K562 (cell line): ENCODE measurements around the gene MEST. TPM values are rescaled to one million over a fixed set of nuclear protein-coding genes. Genes with fewer than 3 reads are reported as not detected.

Experiments
- ATAC-seq: fragments of 200-7000 bp; cut with Tn5 transposase; 3 replicates; pipeline ENCODE4 v1.9.1; 2020; ENCODE audit warnings: moderate library complexity
- BruUV-seq: library from RNA; stranded (reverse); fragments of 400-500 nt; replicated peaks from 2 replicates; lab custom pipeline; 2021; lab: Mats Ljungman, UMichigan
- CTCF ChIA-PET: fragments of 300-600 bp; formaldehyde crosslinking; extraction: SDS; loops from one replicate; lab custom pipeline; 2021; ENCODE audit warnings: low intra/inter-chr PET ratio; lab: Yijun Ruan, JAX
- POLR2A ChIA-PET: fragments of 300-600, 350-650 bp; sonication (Branson Sonifier 250); formaldehyde crosslinking; extraction: SDS; loops from one replicate; lab custom pipeline; 2021; ENCODE audit warnings: antibody characterized with exemption, inconsistent platforms; lab: Yijun Ruan, JAX
- DNase-seq, 4 experiments: peaks; one replicate each; pipeline versions ENCODE4 v3.0.0 to v3.0.0-alpha.2; 2011 to 2018; ENCODE audit warnings: low spot score in 3 of 4, mixed read lengths in 3 of 4; ENCODE audit errors: extremely low read depth in 1 of 4
- FAIRE-seq: peaks from 2 replicates; lab custom pipeline; 2011; peaks lifted over from hg19 to GRCh38; lab: Jason Lieb, UNC
- H2AFZ ChIP-seq: 2 replicates; pipeline ENCODE4 v1.6.0; 2011; ENCODE audit warnings: low read depth, low read length, control low read depth, inconsistent platforms
- H3K27ac ChIP-seq: fragments of 200-600 bp; 3 replicates; pipeline ENCODE4 v1.8.0; 2011; ENCODE audit warnings: low read depth, mild to moderate bottlenecking, control low read depth, inconsistent platforms, low read length, moderate library complexity, mixed read lengths; ENCODE audit errors: extremely low read depth
- H3K27me3 ChIP-seq, 2 experiments: fragments of 300-600 bp in 1 of 2; 2 replicates in 1 of 2; 3 replicates in 1 of 2; pipeline versions ENCODE4 v1.6.0 to v1.8.0; 2011; ENCODE audit warnings: inconsistent platforms in 2 of 2, low read length in 2 of 2, mild to moderate bottlenecking in 1 of 2, mixed read lengths in 1 of 2, moderate library complexity in 1 of 2; ENCODE audit not compliant: control insufficient read depth in 2 of 2, insufficient read depth in 2 of 2
- H3K36me3 ChIP-seq: fragments of 300-600 bp; 3 replicates; pipeline ENCODE4 v1.8.0; 2011; ENCODE audit warnings: mild to moderate bottlenecking, low read length, inconsistent platforms; ENCODE audit not compliant: control insufficient read depth, insufficient read depth
- H3K4me1 ChIP-seq, 2 experiments: fragments of 200-600 bp in 1 of 2; replicated peaks in 1 of 2; 2 replicates in 1 of 2; 3 replicates in 1 of 2; pipeline versions ENCODE4 v1.5.1 to v1.8.0; 2011; ENCODE audit warnings: inconsistent platforms in 2 of 2, low read length in 2 of 2, mild to moderate bottlenecking in 1 of 2, mixed read lengths in 1 of 2, moderate library complexity in 1 of 2; ENCODE audit not compliant: control insufficient read depth in 2 of 2, insufficient read depth in 2 of 2
- H3K4me2 ChIP-seq: 2 replicates; pipeline ENCODE4 v1.6.1; 2011; ENCODE audit warnings: low read length, control low read depth, inconsistent platforms, mixed read lengths; ENCODE audit not compliant: insufficient read depth
- H3K4me3 ChIP-seq: fragments of 200-600 bp; sonication (generic), shearing (Covaris generic); 2 replicates; pipeline ENCODE4 v1.5.1; 2016; ENCODE audit warnings: control low read depth, inconsistent platforms
- H3K79me2 ChIP-seq: fragments of 200-600 bp; 3 replicates; pipeline ENCODE4 v1.8.0; 2011; ENCODE audit warnings: low read length, inconsistent platforms; ENCODE audit not compliant: control insufficient read depth, insufficient read depth
- H3K9ac ChIP-seq, 2 experiments: 2 replicates each; pipeline versions ENCODE4 v1.6.0 to v1.6.1; 2011; ENCODE audit warnings: low read depth in 2 of 2, low read length in 2 of 2, control low read depth in 1 of 2, inconsistent platforms in 1 of 2, mild to moderate bottlenecking in 1 of 2, mixed read lengths in 1 of 2; ENCODE audit not compliant: insufficient read depth in 1 of 2
- H3K9me1 ChIP-seq: one replicate; pipeline ENCODE4 v1.6.0; 2011; ENCODE audit warnings: inconsistent platforms, mild to moderate bottlenecking, low read length, moderate library complexity; ENCODE audit not compliant: control insufficient read depth, insufficient read depth
- H3K9me3 ChIP-seq: replicated peaks from 2 replicates; pipeline ENCODE4 v1.5.1; 2011; ENCODE audit warnings: low read depth, low read length, inconsistent platforms; ENCODE audit not compliant: control insufficient read depth, insufficient read depth
- H4K20me1 ChIP-seq: replicated peaks from 2 replicates; pipeline ENCODE4 v1.6.1; 2011; ENCODE audit warnings: low read length, inconsistent platforms, mixed read lengths; ENCODE audit not compliant: control insufficient read depth, insufficient read depth
- CTCF ChIP-seq, 3 experiments: IDR thresholded peaks in 2 of 3; conservative IDR thresholded peaks in 1 of 3; 2 replicates each; pipeline ENCODE4 v1.5.1; 2011 to 2012; ENCODE audit warnings: low read length in 3 of 3, mild to moderate bottlenecking in 3 of 3, control low read depth in 2 of 3, improper control_type of control experiment in 1 of 3, inconsistent platforms in 1 of 3, low read depth in 1 of 3, mixed read lengths in 1 of 3, moderate library complexity in 1 of 3; ENCODE audit not compliant: insufficient read depth in 2 of 3
- FOXJ2 ChIP-seq: fragments of 200-800 bp; sonication (Bioruptor generic); IDR thresholded peaks from 2 replicates; pipeline ENCODE4 v1.6.1; 2016; ENCODE audit warnings: missing genetic modification characterization, missing compliant biosample characterization
- POLR2B ChIP-seq: fragments of 450-650 bp; IDR thresholded peaks from 2 replicates; pipeline ENCODE4 v1.6.1; 2018; ENCODE audit warnings: low read depth; ENCODE audit not compliant: partially characterized antibody
- WGBS: fragments of 100-300 bp; shearing (Covaris generic); methylation state at CpG from one replicate; pipeline ENCODE4 v1.1.6; 2016; ENCODE audit warnings: low coverage, mixed read lengths; ENCODE audit not compliant: insufficient coverage; ENCODE audit errors: missing lambda C conversion rate; 5-methylcytosine and 5-hydroxymethylcytosine counted together
- in situ Hi-C: fragments of 300-500 bp; cut with MboI; formaldehyde crosslinking; loops from 4 replicates; pipeline ENCODE4 v1.15.0; 2018; ENCODE audit warnings: inconsistent platforms, mixed read lengths
- intact Hi-C: fragments of 100-400 bp; cut with micrococcal nuclease; formaldehyde crosslinking; loops from 2 replicates; pipeline ENCODE4 v1.14.2; 2022
- polyA plus RNA-seq, 8 experiments: library from polyadenylated mRNA; depleted of rRNA in 4 of 8; stranded (reverse) in 5 of 8; unstranded in 3 of 8; fragments of >200 nt; fragmentation: Nextera tagmentation in 2 of 8; fragmentation: Illumina TruSeq in 1 of 8; extraction: Ambion mirVana in 2 of 8; extraction: Trizol in 1 of 8; gene quantifications; 2 replicates each; pipeline versions ENCODE4 v1.2.1 to v1.2.3, GENCODE V29; 2011 to 2014; ENCODE audit warnings: inconsistent platforms in 1 of 8, missing spikeins in 1 of 8
- total RNA-seq, 7 experiments: library from RNA; depleted of rRNA in 6 of 7; stranded (reverse); fragments of >200 nt in 6 of 7; fragmentation: Illumina TruSeq in 2 of 7; extraction: Trizol in 2 of 7; gene quantifications; 2 replicates each; pipeline versions ENCODE4 v1.2.1 to v1.2.3, GENCODE V29; 2011 to 2021; ENCODE audit warnings: low replicate concordance in 1 of 7

Gene MEST
- total and polyA plus RNA-seq, 9 of the 15 experiments (the other 6 are each of a cell fraction or from before 2014, with no cell fraction given) = 0.04 to 0.74 (median 0.36) TPM; not detected in 1

DNA sequence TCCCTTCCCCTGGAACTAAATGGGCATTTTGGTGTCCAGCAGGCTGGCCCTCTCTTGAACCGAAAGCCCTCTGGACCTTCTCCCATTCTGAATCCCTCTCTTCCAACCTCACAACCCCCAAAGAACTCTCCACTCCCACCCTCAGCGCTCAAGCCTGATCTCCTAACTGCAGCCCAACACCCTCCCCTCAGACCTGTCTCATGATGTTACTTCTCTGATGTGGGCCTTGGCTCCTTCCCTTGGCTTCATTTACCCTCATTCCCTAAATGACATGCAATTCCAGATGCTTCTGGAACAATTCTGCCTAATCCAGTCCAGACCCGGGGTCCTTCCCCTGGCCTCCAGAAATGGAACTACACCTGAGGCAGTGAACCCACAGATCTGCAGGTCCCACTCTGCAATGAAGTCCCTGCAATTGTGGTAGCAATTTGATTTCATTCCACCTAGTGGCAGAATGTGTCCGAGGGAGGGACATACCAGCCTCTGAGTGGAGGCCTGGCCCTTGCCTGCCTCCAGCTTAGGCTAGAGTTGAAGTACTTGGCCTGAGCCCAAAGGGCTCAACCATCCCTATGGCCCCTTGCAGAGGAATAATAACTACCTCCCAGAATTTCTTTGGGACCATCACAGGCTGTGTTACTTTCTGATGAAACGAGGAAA, 47.0 kb upstream of the MEST start:
- no TSS peak for BruUV-seq
- H3K9ac ChIP-seq = no peak overlapping the region
- no peak overlapping the region for H3K4me3 ChIP-seq
- ChIA-PET POLR2A (no interaction called here), CTCF (no interaction called here)
- no peaks in the 10 kb centered on the region for H3K9me1 ChIP-seq
- no peak overlapping the region for H2AFZ ChIP-seq
- peaks cover 0 to 11% of the 10 kb centered on the region in 2 experiments; a peak in 1 of 5 replicates for H3K27me3 ChIP-seq
- H3K4me1 ChIP-seq = peaks cover 4 to 7% of the 10 kb centered on the region in 2 experiments; a peak in 4 of 5 replicates
- TF ChIP-seq POLR2B (no peak), CTCF (IDR thresholded peaks at IDR 0.05 in 2 of 3, conservative IDR thresholded peaks at IDR 0.05 in 1 of 3; ENCODE audit: insufficient read depth in 2 of 3, low read depth in 1 of 3, low read length in 3 of 3) (0 out of 6 replicates have a peak, but pooled peaks of 1 of the 3 experiments have one; percentile 9), FOXJ2 (tag) (no peak)
- ATAC-seq (no peak), DNase-seq (no peak), FAIRE-seq (no peak)
- intact Hi-C loops = no loop called here
- H3K4me2 ChIP-seq = no peak overlapping the region
- no peak overlapping the region for H3K27ac ChIP-seq
- no peaks in the 10 kb centered on the region for H3K79me2 ChIP-seq
- no peaks in the 10 kb centered on the region for H3K36me3 ChIP-seq
- no peaks in the 10 kb centered on the region for H4K20me1 ChIP-seq
- H3K9me3 ChIP-seq = peaks cover 9% of the 10 kb centered on the region
- WGBS = 7% methylated on average over 5 of the region's 5 CpGs
- in situ Hi-C loops = no loop called here
